ENCODE data around the gene TRAPPC1.

DNA sequence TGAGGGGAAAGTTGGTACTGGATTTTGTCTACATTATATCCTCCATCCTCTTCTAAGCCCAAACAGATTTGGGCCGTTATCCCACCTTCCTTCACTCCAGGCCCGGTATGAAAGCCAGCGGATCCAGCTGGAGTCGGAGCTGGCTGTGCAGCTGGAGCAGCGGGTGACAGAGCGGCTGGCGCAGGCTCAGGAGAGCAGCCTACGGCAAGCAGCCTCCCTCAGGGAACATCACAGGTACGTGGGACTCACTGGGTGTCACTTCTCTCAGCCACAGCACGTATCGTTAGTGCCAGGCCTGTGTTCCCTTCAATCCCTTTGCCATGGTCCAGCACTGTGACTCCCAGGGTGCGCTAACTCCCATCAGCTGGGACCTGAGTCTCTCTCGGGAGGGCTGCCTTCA is 11.5 kb upstream of the TRAPPC1 start:
- TF ChIP-seq, protein P1, sequence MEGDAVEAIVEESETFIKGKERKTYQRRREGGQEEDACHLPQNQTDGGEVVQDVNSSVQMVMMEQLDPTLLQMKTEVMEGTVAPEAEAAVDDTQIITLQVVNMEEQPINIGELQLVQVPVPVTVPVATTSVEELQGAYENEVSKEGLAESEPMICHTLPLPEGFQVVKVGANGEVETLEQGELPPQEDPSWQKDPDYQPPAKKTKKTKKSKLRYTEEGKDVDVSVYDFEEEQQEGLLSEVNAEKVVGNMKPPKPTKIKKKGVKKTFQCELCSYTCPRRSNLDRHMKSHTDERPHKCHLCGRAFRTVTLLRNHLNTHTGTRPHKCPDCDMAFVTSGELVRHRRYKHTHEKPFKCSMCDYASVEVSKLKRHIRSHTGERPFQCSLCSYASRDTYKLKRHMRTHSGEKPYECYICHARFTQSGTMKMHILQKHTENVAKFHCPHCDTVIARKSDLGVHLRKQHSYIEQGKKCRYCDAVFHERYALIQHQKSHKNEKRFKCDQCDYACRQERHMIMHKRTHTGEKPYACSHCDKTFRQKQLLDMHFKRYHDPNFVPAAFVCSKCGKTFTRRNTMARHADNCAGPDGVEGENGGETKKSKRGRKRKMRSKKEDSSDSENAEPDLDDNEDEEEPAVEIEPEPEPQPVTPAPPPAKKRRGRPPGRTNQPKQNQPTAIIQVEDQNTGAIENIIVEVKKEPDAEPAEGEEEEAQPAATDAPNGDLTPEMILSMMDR (IDR thresholded peaks at IDR 0.05), result no peak
- TF ChIP-seq POLR2A (IDR thresholded peaks at IDR 0.05), result no peak
